GM10248 (cell line): ENCODE measurements around the gene SAMD4A.
"Not testable (repeated sequence)": the region's sequence is repeated elsewhere in the genome, so short reads cannot be mapped to it uniquely, and the experiment has no call there.

Source experiments
- CTCF ChIA-PET: fragments of 300-600 bp; sonication (Branson Sonifier 250); formaldehyde crosslinking; extraction: SDS; loops from one replicate; lab custom pipeline; 2021; ENCODE audit warnings: antibody characterized with exemption; lab: Yijun Ruan, JAX
- POLR2A ChIA-PET: fragments of 350-650 bp; sonication (Branson Sonifier 250); formaldehyde crosslinking; extraction: SDS; loops from one replicate; lab custom pipeline; 2020; ENCODE audit warnings: antibody characterized with exemption; lab: Yijun Ruan, JAX
- DNase-seq: peaks from one replicate; pipeline ENCODE4 v3.0.0; 2012; ENCODE audit errors: extremely low spot score
- CTCF ChIP-seq: IDR thresholded peaks from 2 replicates; pipeline ENCODE4 v1.5.1; 2012; ENCODE audit warnings: mild to moderate bottlenecking, low read depth; ENCODE audit errors: extremely low read depth, missing control alignments, control extremely low read depth

SAMD4A gene

DNA sequence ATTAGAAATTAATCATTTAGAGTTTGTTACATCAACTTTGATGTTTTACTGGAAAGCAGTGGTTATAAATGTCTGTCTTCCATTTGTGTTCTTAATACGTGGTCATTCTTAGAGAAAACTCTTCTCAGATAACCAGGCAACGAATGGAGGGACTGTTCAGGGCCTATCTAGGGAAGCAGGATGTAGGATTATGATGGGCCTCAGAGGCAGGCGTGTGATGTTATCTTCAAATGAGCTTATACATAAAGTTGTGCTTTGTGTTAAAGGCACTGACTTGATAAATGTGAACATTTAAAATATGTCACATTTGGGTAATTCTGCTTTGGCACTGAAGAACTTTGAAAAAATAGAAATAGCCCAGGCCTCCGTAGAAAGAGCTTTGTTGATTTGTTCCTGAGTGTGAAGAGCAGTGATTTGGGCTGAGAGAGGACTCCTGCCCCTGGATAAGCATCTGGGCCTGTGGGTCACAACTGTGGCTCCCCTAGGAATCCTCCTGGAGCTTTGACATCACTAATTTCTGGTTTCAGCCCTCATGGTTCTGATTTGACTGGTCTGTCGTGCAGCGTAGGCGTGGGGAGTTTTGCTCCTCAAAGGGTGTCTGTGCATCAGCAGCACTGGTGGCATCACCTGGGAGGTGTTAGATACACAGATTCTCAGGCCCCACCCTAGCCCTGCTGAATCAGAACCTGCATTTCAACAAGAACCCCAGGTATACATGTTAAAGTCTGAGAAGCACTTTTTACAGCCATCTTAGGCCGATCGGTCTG is 55.4 kb downstream of the SAMD4A start:
- CTCF ChIA-PET, result interaction anchor here (1.0 to 1.5 kb wide), 4 partner anchors 9 to 152 kb away, joined by 4 to 6 read pairs (median 4); partner anchors contain the start of gene SAMD4A
- no peak for TF ChIP-seq CTCF
- DNase-seq, result peak; percentile 74
- POLR2A ChIA-PET, result no interaction called here

- no peak for DNase-seq
- POLR2A ChIA-PET, result no interaction called here
- no peak for TF ChIP-seq CTCF
- CTCF ChIA-PET, result interaction anchor here (1.1 to 1.5 kb wide), 4 partner anchors 9 to 151 kb away, joined by 3 to 6 read pairs (median 4); partner anchors contain the start of gene SAMD4A
Measured at GRCh38 chr14:54623279-54624004, 56.5 kb downstream of the SAMD4A start.

- POLR2A ChIA-PET, DNase-seq: not testable (repeated sequence)
- CTCF ChIA-PET, result interaction anchor here (1.1 kb wide), 1 partner anchor 9 kb away, joined by 3 read pairs; no protein-coding TSS in a partner anchor
Measured at GRCh38 chr14:54624005-54624358, 57.1 kb downstream of the SAMD4A start.

DNA sequence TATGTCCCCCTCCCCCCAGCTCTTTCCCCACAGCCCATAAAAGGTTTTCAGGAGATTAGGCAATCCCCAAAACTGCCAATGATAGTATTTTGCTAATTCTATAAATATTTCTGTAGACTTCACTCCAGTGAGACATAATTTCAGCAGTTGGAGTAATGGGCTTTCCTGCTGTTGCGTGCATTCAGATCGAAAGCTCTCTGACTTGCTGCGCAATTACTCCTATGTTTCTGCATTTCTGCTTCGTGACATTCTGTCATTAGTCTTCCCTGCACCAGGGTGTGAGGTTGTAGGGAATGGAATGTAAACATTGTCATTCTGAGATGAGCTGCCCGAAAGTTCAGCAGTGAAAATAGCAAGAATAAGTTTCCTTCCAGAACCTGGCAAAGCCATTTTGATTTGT is 58.2 kb downstream of the SAMD4A start:
- DNase-seq, result no peak
- no peak for TF ChIP-seq CTCF
- ChIA-PET CTCF (interaction anchor here (0.8 to 2.6 kb wide), 4 partner anchors 18 to 149 kb away, joined by 3 to 10 read pairs (median 4); no protein-coding TSS in a partner anchor), POLR2A (no interaction called here)

- ChIA-PET POLR2A (no interaction called here), CTCF (interaction anchor here (0.8 to 3.4 kb wide), 6 partner anchors 11 to 180 kb away, joined by 3 to 16 read pairs (median 6); no protein-coding TSS in a partner anchor)
- no peak for TF ChIP-seq CTCF
- no peak for DNase-seq
Measured at GRCh38 chr14:54627219-54627539, 60.3 kb downstream of the SAMD4A start.

GRCh38 chr14:54627540-54628363 is 60.8 kb downstream of the SAMD4A start:
- TF ChIP-seq CTCF, result no peak
- DNase-seq, result peak; percentile 59
- ChIA-PET POLR2A (no interaction called here), CTCF (interaction anchor here (0.7 to 3.4 kb wide), 6 partner anchors 12 to 147 kb away, joined by 3 to 16 read pairs (median 6); no protein-coding TSS in a partner anchor)
